HG03457 (cell line): ENCODE results near the gene EHBP1L1.

Experiments
- ATAC-seq: cut with Tn5 transposase; IDR thresholded peaks from one replicate; pipeline ENCODE4 v1.9.1; 2021; ENCODE audit warnings: moderate number of reproducible peaks; ENCODE audit not compliant: unreplicated experiment

Gene EHBP1L1

DNA sequence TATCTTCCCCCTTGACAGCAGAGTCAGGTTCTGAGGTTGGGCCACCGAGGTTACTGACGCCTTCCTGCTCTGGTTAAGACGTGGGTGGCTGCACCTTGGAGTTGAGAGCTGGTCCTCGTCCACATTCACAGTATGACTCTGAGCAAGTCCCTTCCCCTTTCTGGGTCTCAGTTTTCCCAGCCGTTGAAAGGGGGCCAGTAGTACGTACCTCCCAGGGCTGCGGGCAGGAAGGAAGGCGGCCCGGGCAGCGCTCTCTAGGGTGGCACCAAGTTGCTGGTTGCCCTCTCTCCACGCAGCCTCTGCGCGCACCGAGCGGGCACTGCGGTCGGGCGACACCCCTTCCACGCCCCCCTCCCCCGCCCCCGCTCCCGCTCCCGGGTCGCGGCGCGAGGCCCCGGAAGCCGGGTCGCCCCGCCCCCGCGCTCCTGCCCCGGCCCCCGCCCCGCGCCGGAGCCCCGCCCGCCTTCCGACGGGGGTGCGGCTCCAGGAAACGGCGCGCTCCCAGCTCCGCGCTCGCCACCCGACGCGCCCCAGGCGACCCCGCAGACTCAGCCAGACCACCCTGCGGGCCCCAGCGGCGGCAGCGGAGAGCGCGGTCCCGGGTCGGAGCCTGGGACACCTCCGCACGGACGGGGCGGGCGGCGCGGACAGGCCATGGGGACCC lies at the start of gene EHBP1L1:
TSS of gene EHBP1L1 (plus strand) at position 486 of the 664 bp plus-strand sequence. CDS start 250 bp downstream, outside the sequence.
- ATAC-seq: no peak

DNA sequence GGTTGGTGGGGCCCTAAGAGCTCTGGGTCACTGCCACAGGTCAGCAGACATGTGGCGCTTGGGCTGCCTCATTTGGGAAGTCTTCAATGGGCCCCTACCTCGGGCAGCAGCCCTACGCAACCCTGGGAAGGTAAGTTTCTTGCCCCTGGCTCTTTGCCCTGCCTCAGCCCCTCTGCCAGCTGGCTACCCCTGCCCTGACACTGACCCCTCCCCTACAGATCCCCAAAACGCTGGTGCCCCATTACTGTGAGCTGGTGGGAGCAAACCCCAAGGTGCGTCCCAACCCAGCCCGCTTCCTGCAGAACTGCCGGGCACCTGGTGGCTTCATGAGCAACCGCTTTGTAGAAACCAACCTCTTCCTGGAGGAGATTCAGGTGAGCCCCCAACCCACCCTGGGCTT lies 49.1 kb upstream of the EHBP1L1 start:
- ATAC-seq: no peak

DNA sequence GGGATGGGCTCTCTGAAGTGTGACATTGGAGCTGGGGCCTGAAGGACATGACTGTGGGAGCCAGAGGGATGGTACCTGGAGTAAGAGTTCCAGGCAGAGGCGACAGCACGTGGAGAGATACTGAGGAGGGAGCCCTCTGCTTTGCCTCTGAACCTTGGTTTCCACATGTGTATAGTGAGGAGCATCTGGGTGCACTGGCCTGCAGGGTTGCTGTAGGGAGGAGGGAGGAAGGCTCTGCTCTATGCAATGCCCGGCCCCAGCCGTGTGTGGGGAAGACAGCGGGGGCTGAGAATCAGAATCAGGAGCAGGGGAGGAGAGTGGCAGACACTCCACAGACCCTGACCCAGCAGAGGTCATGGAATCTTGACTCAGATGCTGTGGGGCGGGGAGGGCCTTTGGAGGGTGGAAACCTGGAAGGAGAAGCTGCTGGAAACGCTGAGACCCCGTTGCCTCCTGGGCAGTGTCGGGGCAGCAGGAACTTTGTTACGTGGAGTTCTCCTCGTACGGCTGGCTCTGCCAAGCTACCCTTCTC lies 47.0 kb upstream of the EHBP1L1 start:
- no peak for ATAC-seq

DNA sequence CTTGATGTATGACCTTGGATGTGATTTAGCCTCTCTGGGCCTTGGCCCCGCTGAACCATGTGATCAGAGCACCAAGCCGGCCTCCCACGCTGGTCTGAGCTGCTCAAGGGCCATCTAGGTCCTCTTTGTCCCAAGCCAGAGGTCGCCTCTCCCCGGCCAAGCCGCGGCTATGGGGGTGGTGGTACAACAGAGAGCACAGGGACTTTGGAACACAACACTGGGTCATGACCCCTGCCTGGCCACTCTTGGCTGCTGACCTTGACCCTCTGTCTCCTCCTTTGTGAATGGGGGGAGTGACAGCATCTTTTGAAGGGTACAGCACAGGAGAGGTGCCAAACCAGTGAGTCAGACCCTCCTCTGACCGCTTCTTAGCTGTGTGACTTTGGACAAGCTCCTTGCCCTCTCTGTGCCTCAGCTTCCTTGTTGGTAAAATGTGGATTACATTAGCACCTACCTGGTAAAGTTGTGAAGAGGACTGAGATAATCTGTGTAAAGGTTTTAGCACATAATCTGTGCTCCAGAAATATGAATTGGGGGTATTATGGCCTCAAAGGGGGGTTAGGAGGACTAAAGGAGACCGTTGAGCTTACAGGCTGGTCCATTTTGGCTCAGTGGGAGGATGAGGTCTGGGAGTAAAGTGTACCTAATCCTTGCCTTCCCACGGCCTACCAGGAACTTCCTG lies 46.2 kb upstream of the EHBP1L1 start:
- no peak for ATAC-seq

DNA sequence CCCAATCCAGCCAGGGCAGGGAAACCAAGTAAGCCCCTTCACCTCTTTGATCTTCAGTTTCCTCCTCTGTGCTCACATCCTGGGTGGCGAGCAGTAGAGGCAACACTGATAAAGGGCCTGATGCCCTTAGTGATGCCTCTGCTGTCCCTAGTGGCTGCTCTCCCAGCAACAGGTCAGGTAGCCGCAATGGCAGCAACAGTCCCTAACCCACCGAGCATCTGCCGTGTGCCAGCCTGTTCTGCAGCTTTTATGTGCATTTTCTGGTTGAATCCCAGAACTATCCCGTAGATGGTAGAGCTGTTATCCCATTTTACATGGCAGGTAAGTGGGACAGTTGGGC lies 45.7 kb upstream of the EHBP1L1 start:
- no peak for ATAC-seq

DNA sequence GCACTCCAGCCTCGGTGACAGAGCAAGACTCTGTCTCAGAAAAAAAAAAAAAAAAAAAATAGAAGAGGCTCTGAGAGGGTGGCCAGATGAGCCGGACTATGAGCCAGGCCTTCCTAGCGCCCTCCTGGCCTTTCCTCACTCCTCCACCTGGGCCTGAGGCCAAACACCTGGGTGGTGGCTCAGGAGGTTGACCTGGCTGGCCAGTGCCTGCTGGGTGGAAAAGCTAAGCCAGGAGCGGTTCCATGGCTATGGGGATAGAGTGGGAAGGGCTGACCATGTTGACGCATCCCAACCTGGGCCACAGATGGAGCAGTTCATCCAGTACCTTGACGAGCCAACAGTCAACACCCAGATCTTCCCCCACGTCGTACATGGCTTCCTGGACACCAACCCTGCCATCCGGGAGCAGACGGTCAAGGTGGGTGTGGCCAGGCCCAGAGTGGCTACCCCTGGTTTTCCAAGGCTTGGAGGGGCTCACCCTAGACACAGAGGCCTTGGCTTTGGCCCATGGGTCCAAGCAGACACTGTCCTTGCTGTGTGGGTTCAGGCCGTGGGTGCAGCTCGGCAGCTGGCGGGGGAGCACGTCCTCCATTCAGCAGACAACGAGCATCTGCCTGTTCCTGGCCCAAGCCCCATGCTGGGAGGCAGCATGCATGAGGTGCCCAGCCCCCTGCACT lies 43.3 kb upstream of the EHBP1L1 start:
- ATAC-seq: no peak

DNA sequence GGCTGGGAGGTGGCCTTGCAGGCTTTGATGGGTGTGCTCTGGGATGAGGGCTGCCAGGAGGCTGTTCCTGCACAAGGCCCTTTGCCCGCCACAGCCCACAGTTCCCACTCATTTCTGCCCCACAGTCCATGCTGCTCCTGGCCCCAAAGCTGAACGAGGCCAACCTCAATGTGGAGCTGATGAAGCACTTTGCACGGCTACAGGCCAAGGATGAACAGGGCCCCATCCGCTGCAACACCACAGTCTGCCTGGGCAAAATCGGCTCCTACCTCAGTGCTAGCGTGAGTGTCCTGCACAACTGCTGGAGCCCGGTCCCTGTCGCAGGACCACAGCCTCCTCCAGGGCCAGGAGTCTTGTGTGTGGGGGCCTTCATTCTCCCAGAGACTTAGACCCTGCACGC lies 40.8 kb upstream of the EHBP1L1 start:
- ATAC-seq: no peak

DNA sequence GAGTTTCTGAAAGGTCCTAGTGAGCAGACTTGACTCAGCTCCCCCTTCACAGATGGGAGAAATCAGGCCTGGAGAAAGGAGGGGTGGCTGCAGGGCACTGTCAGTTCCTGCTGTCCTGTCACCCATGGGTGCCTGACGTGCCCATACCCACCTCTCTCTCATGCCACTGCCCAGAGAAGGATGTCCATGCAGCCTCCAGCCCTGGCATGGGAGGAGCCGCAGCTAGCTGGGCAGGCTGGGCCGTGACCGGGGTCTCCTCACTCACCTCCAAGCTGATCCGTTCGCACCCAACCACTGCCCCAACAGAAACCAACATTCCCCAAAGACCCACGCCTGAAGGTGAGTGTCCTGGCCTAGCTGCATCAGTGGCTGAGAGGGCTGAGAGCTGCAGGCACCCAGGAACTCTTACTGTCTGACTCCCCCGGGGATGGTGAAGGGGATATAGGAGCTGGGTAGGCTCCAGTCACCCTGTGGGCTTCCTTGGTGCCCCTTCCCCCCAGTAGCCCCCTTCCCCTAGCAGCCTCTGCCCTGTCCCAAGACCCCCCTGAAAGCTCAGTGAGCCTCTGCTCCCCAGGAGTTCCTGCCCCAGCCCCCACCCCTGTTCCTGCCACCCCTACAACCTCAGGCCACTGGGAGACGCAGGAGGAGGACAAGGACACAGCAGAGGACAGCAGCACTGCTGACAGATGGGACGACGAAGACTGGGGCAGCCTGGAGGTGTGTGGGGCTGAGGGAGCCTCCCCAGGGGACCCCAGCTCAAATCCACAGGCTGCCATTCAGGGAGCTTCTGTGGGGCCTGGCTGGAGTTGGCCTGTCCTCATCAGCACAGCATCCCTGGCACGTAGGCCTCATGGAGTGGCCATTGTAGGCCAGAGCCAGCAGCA lies 39.2 kb upstream of the EHBP1L1 start:
- no peak for ATAC-seq

DNA sequence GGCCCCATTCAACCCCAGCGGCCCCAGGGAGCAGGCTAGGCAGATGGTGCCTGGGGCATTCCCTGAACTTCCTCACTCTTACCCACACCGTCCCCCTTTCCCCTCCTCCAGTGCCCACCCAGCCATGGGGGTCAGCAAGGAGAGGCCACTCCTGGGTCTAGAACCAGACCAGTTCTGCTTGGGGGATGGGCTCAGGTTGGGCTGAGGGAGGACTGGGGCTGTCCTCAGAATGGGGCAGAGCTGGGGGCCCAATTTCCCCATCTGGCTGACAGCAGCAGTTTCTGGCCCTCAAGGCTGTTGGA lies 38.6 kb upstream of the EHBP1L1 start:
- no peak for ATAC-seq

DNA sequence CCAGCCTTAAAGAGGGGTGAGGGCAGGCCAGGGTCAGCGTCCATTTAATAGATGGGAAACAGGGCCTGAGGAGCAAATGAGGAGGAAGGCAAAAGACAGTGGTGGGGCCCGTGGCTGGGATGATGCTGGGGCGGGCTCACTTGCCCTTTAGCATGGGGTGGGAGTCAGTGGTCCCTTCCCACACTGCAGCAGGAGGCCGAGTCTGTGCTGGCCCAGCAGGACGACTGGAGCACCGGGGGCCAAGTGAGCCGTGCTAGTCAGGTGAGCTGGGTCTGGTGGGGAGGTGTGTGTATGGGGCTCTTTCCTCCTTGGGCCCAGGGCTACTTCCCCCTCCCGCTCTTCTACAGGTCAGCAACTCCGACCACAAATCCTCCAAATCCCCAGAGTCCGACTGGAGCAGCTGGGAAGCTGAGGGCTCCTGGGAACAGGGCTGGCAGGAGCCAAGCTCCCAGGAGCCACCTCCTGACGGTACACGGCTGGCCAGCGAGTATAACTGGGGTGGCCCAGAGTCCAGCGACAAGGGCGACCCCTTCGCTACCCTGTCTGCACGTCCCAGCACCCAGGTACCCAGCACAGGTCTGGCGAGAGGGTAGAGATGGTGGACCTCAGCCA lies 38.1 kb upstream of the EHBP1L1 start:
- ATAC-seq: no peak

DNA sequence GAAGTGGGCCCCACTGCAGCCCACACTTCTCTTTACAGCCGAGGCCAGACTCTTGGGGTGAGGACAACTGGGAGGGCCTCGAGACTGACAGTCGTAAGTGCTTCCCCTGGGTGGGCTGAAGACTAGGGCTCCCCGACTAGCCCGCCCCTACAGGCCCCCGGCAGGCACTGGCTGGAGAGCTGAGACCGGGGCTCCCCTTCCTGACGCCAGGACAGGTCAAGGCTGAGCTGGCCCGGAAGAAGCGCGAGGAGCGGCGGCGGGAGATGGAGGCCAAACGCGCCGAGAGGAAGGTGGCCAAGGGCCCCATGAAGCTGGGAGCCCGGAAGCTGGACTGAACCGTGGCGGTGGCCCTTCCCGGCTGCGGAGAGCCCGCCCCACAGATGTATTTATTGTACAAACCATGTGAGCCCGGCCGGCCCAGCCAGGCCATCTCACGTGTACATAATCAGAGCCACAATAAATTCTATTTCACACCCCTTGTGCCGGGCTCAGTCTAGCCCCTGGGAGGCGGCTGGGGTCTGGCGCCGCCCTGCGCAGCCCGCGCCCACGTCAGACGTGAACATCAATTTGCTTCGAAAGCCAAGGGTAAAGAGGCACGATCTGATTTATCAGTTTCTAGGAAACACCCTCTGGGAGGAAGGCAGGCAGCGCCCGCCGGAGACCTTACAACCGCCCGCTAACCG lies 37.5 kb upstream of the EHBP1L1 start:
- ATAC-seq: no peak

DNA sequence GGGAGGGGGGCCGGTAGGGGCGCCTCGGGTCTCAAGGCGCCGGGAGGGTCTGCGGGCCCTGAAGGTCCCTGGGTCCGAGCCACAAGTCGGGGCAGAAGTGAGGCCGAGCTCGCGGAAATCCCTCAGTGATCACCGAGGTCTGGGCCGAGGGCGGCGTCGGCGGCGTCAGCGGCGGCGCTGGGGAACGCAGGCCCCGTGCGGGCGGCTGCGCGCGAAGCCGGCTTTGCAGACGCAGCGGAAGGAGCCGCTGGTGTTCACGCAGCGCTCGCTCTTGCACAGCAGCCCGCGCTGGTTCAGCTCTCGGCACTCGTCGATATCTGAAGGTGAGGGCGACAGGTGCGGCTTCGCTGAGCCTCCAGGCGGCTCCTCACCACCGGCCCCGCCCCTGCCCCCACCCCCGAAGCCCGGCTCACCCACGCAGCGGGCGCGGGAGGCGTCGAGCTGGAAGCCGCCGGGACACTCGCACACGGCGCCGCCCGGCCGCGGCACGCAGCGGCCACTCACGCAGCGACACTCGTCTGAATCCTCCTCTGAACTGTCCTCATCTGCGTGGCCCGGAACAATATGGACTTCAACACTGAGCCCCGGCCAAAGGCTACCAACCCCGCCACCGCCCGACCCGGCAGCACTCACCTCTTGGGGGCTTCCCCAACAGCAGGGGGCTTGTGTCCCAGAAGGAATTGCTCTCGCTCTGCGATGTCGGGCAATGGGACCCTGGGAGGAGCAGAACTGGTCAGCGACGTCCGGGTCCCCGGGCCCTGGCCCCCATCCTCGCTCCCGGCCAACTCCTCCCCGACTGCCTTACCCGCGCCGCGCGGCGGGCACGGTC lies 36.7 kb upstream of the EHBP1L1 start:
- no peak for ATAC-seq

DNA sequence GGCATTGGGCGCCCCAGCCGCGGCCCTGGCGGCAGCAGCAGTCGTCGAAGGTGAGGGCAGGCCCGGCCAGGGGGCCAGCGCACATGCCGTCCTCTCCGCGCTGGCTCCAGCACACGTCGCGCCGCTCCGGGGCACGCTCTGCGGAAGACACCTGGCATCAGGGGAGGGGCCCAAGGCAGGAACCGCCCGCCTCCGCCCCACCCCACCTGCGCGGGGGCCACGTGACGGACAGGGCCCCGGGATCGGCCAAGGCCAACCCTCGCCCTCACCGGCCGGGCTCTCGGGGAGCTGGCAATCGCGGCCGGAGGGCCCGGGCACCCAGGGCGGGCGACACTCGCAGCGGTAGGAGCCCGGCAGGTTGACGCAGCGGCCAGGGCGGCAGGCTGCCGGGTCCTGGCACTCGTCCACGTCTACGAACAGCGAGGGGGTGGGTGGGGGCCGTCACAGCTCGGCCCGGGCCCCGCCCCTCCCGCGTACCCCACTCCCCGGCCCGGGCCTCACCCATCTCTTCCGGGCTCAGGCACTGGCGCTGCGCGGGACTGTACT lies 36.0 kb upstream of the EHBP1L1 start:
- ATAC-seq: peak; percentile 27

DNA sequence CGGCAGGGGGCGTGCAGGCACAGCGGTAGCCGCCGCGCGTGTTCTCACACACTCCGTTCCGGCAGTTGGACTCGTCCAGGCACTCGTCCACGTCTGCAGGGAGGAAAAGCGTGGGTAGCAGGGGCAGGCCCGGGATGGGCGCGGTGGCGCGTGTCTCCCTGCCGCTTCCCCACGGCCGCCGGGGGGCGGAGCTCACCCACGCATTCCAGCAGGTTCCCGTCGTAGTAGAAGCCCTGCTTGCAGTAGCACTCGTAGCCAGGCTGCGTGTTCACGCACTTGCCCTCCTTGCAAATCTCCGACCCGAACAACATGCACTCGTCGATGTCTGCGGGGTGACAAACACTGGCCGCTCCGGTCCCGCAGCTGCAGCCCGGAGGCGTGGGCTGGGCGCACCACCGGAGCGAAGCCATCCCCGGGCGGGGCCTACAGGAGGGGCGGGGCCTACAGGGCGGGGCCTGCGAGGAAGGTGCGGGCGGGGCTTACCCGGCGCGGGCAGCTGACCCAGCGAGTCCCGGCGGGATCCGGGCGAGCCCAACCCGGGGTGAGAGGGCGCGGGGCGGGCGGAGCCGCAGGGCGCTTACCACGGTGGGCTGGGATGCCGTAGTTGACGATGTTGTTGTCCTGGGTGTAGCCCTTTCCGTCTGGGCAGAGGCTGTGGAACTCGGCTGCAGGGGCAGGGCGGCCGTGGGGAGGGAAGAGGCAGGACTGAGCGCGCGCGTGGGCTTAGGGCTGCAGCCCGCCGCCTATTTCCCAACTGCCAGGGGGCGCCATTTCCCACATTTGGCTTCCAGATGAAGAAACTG lies 35.4 kb upstream of the EHBP1L1 start:
- ATAC-seq: peak; percentile 36

DNA sequence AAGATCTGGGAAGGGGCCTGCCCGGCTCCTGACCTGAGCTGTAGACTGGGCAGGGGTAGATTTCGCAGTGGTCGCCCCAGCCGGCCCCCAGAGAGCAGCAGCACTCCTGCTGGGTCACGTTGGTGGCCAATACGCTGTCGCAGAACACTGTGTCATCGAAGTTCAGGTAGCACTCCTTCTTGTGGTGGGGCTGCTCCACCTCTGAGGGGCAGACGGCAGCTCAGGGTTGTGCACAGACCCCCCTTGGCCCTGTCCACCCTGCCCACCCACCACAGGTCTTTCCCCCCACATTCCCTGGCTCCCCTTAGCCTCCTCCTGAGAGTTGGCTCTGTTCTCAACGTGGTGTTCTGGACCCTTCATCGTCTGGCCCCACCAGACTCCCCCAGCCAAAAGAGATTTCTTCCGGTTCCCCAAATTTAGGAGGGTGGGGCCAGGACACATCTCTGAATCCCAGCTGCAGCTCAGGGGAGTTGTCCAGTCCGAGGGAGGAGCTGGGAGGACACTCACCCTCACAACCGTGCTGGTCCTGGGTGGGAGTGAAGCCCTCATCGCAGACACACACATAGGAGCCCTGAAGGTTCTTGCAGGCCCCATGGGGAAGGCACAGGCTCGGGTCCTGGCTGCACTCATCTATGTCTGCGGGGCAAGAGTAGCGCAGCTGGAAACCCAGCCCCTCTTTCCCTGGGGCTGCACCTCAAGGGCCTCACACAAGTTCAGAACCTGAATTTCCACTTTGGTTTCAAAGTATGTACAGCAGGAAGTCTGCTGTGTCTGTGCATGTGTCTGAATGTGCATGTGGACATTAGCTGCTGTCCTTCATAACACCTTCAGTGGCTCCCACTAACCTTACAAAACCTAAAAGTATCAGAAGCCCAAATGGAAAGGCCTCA lies 34.5 kb upstream of the EHBP1L1 start:
- no peak for ATAC-seq

DNA sequence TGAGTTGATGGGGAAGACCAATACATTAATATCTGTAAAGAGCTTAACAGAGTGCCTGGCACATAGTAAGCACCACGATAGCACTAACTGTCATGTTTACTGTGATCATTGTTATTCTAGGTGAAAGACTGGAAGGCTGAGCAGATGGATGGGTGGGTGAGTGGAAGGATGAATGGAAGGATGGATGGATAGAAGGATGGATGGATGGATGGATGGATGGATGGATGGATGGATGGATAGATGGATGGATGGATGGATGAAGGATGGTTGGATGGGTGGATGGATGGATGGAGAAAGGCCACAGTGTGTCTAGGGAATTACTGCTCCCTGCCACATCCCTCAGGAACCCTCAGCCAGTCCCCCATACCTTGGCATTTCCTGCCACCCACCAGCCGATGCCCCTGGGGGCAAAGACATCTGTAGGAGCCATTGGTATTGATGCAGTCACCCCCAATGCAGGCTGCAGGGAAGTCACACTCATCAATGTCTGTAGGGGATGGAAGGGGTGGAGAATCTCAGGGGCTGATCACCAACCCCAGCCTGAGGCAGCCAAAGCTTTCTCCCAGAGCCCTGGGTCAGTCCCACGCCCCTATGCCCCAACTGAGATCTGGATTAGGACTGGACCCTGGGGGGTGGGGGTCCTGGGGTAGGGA lies 33.0 kb upstream of the EHBP1L1 start:
- no peak for ATAC-seq

DNA sequence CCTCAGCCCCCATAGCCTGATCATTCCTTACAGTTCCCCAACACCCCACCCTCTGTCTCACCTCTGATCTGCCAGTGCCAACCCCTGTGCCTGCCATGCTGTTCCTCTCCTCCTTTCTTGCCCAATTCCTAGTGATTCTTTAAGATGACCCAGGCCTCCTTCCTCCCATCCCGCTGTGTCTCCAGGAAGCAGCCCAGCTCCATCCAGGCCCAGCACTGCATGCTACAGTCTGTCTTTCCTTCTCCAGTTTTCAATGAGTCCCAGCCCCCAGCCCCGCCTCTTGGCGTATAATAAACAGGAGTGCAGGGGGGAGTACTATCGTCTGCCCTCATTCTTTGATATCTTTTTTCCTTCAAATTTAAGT lies 30.0 kb upstream of the EHBP1L1 start:
- no peak for ATAC-seq
